ENCODE results near the gene TTLL8. TPM values are rescaled to one million over a fixed set of nuclear protein-coding genes. Genes with fewer than 3 reads are reported as not detected.

TTLL8 gene
- polyA plus RNA-seq, 1 donor from 2014 or later = not detected

DNA sequence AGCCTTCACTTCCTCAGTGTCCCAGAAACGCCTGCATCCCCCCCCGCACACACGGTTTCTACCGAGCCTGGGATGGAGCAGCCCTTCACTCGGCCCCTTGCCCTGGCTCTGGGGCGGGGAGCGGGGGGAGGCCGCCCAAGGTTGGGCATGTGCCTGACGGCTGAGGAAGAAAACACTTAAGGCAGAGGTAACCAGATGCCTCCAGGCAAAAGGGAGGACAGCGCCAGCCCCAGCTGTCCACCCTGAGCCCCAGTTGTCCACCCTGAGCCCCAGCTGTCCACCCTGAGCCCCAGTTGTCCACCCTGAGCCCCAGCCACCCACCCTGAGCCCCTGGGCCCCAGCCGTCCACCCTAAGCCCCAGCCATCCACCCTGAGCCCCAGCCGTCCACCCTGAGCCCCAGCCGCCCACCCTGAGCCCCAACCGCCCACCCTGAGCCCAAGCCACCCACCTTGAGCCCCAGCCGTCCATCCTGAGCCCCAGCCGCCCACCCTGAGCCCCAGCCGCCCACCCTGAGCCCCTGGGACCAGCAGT is 3.8 kb upstream of the TTLL8 start:
- H3K4me3 Mint-ChIP-seq = no peak overlapping the region

GRCh38 chr22:50061141-50061823 is 3.2 kb upstream of the TTLL8 start:
- H3K4me3 Mint-ChIP-seq = no peak overlapping the region
- H3K4me1 Mint-ChIP-seq = peaks cover 3 to 7% (median 4%) of the 10 kb centered on the region in 3 donors
- no peak overlapping the region for H3K27ac Mint-ChIP-seq
- H3K36me3 Mint-ChIP-seq = no peaks in the 10 kb centered on the region
- peaks cover 23% of the 10 kb centered on the region for H3K27me3 Mint-ChIP-seq
- H3K9me3 Mint-ChIP-seq = no peaks in the 10 kb centered on the region

More for the DNA sequence above, 3.8 kb upstream of the TTLL8 start:
- Mint-ChIP-seq H3K36me3 (no peaks in the 10 kb centered on the region), H3K27me3 (peaks cover 18% of the 10 kb centered on the region), H3K9me3 (no peaks in the 10 kb centered on the region), H3K4me1 (peaks cover 0 to 2% (median 2%) of the 10 kb centered on the region in 3 donors), H3K27ac (peak overlapping the region in 1 of 3 donors; percentile 16)

GRCh38 chr22:50060441-50061140 is 2.5 kb upstream of the TTLL8 start:
- Mint-ChIP-seq H3K4me3 (peak overlapping the region in 1 of 4 donors; percentile 22), H3K27ac (no peak overlapping the region), H3K36me3 (no peaks in the 10 kb centered on the region), H3K9me3 (no peaks in the 10 kb centered on the region), H3K4me1 (peaks cover 8 to 12% (median 10%) of the 10 kb centered on the region in 3 donors), H3K27me3 (peaks cover 25% of the 10 kb centered on the region)

- no peaks in the 10 kb centered on the region for H3K9me3 Mint-ChIP-seq
These were observed 1.8 kb upstream of the TTLL8 start for GRCh38 chr22:50059881-50060262.

GRCh38 chr22:50058906-50059880 is 1.1 kb upstream of the TTLL8 start:
- H3K27me3 Mint-ChIP-seq = peaks cover 33% of the 10 kb centered on the region
- peaks cover 9 to 12% (median 10%) of the 10 kb centered on the region in 3 donors for H3K4me1 Mint-ChIP-seq
- no peaks in the 10 kb centered on the region for H3K9me3 Mint-ChIP-seq
- no peaks in the 10 kb centered on the region for H3K36me3 Mint-ChIP-seq
- H3K27ac Mint-ChIP-seq = no peak overlapping the region
- H3K4me3 Mint-ChIP-seq = peak overlapping the region in 1 of 4 donors; percentile 68

More at GRCh38 chr22:50059881-50060262, 1.8 kb upstream of the TTLL8 start:
- peak overlapping the region in 1 of 4 donors; percentile 68 for H3K4me3 Mint-ChIP-seq
- no peaks in the 10 kb centered on the region for H3K36me3 Mint-ChIP-seq
- H3K27me3 Mint-ChIP-seq = peaks cover 30% of the 10 kb centered on the region
- no peak overlapping the region for H3K27ac Mint-ChIP-seq
- peaks cover 9 to 12% (median 10%) of the 10 kb centered on the region in 3 donors for H3K4me1 Mint-ChIP-seq

DNA sequence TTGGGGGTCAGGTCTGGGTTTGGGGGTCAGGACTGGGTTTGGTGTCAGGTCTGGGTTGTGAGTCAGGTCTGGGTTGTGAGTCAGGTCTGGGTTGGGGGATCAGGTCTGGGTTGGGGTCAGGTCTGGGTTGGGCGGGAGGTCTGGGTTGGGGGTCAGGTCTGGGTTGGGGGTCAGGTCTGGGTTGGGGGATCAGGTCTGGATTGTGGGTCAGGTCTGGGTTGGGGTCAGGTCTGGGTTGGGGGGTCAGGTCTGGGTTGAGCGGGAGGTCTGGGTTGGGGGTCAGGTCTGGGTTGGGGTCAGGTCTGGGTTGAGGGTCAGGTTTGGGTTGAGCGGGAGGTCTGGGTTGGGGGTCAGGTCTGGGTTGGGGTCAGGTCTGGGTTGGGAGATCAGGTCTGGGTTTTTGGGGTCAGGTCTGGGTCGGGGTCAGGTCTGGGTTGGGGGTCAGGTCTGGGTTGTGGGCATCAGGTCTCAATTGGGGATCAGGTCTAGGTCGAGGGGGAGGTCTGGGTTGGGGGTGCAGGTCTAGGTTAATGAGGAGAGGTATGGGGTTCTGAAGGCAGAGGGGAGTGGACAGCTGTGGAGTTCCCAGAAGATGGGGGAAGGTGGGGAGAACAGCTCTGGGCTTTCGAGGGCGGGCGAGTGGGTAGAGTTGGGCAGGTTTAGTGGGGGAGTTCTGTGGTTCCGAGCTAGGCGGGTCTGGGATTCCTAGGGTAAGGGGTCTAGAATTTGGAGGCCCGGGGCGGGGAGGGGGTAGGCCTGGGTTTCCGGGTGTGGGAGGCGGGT is 629 bp downstream of the TTLL8 start:
- Mint-ChIP-seq H3K27ac (no peak overlapping the region), H3K27me3 (peaks cover 43% of the 10 kb centered on the region), H3K4me3 (peak overlapping the region in 1 of 4 donors; percentile 72), H3K9me3 (peaks cover 0 to 5% (median 0%) of the 10 kb centered on the region in 3 donors), H3K4me1 (peaks cover 10 to 14% (median 12%) of the 10 kb centered on the region in 3 donors), H3K36me3 (peaks cover under 1% of the 10 kb centered on the region)

- H3K4me3 Mint-ChIP-seq = peak overlapping the region; percentile 12 to 89 (median 63)
These were observed 1.7 kb downstream of the TTLL8 start for GRCh38 chr22:50056214-50056972.

DNA sequence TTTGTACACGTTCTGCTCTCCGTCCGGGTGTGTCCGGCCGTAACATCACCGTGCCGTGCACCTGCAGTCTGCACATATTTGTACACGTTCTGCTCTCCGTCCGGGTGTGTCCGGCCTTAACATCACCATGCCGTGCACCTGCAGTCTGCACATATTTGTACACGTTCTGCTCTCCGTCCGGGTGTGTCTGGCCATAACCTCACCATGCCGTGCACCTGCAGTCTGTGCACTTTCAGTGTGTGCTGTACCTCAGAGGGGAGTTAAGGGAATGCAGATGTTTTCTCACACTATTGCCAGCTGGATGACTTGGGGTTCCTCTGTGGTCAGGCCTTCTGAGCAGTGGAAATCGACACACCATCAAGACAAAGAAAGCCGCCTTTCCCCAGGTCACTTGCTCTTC is 4.2 kb downstream of the TTLL8 start:
- peaks cover 10 to 12% (median 12%) of the 10 kb centered on the region in 3 donors for H3K4me1 Mint-ChIP-seq
- peaks cover 5% of the 10 kb centered on the region for H3K36me3 Mint-ChIP-seq
- peaks cover 46% of the 10 kb centered on the region for H3K27me3 Mint-ChIP-seq
- H3K4me3 Mint-ChIP-seq = peak overlapping the region in 2 of 4 donors; percentile 49 to 72
- peaks cover 0 to 9% (median 0%) of the 10 kb centered on the region in 3 donors for H3K9me3 Mint-ChIP-seq
- H3K27ac Mint-ChIP-seq = peak overlapping the region in 1 of 3 donors; percentile 87

More at GRCh38 chr22:50056214-50056972, 1.7 kb downstream of the TTLL8 start:
- Mint-ChIP-seq H3K27ac (peak overlapping the region in 1 of 3 donors; percentile 4), H3K27me3 (peaks cover 47% of the 10 kb centered on the region), H3K9me3 (peaks cover 0 to 9% (median 0%) of the 10 kb centered on the region in 3 donors), H3K4me1 (peaks cover 10 to 14% (median 12%) of the 10 kb centered on the region in 3 donors), H3K36me3 (peaks cover 4% of the 10 kb centered on the region)

DNA sequence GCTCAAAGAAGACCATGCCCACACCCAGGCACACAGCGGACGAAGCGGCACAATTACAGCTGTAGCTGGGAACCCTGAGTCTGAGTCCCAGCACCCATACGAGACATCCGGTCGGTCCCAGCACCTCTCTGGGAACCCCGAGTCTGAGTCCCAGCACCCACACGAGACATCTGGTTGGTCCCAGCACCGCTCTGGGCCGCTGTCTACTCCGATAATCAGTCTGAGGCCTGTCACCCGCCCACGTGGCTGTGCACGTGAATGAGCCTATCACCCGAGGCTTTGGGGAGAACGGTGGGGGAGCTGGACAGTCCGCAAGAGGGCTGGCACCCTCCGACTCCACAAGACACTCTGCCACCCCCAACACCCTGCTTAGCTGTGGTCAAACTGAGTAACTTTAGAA is 6.2 kb downstream of the TTLL8 start:
- Mint-ChIP-seq H3K4me3 (no peak overlapping the region), H3K27me3 (peaks cover 48% of the 10 kb centered on the region), H3K4me1 (peaks cover 10 to 12% (median 11%) of the 10 kb centered on the region in 3 donors), H3K36me3 (peaks cover 5% of the 10 kb centered on the region), H3K27ac (no peak overlapping the region), H3K9me3 (peaks cover 0 to 9% (median 0%) of the 10 kb centered on the region in 3 donors)

GRCh38 chr22:50049299-50050195 is 8.6 kb downstream of the TTLL8 start:
- peaks cover 32% of the 10 kb centered on the region for H3K27me3 Mint-ChIP-seq
- H3K9me3 Mint-ChIP-seq = peaks cover 0 to 9% (median 0%) of the 10 kb centered on the region in 3 donors
- no peak overlapping the region for H3K27ac Mint-ChIP-seq
- peak overlapping the region in 1 of 4 donors; percentile 16 for H3K4me3 Mint-ChIP-seq
- H3K36me3 Mint-ChIP-seq = peaks cover 5% of the 10 kb centered on the region
- peaks cover 0 to 4% (median 0%) of the 10 kb centered on the region in 3 donors for H3K4me1 Mint-ChIP-seq

GRCh38 chr22:50048836-50049235 is 9.3 kb downstream of the TTLL8 start:
- Mint-ChIP-seq H3K4me3 (no peak overlapping the region), H3K27ac (no peak overlapping the region), H3K9me3 (peaks cover 0 to 6% (median 0%) of the 10 kb centered on the region in 3 donors), H3K27me3 (peaks cover 32% of the 10 kb centered on the region), H3K36me3 (peaks cover 5% of the 10 kb centered on the region), H3K4me1 (peaks cover 0 to 2% (median under 1%) of the 10 kb centered on the region in 3 donors)

GRCh38 chr22:50048061-50048765 is 9.9 kb downstream of the TTLL8 start:
- Mint-ChIP-seq H3K36me3 (peaks cover 5% of the 10 kb centered on the region), H3K4me1 (peaks cover 0 to 6% (median 0%) of the 10 kb centered on the region in 3 donors), H3K27ac (no peak overlapping the region), H3K27me3 (peaks cover 31% of the 10 kb centered on the region), H3K4me3 (no peak overlapping the region), H3K9me3 (peaks cover 0 to 6% (median 0%) of the 10 kb centered on the region in 3 donors)

Data from IgD-negative memory B cell (primary cell).